HEK293 (cell line): Measurements from ENCODE around the gene R3HDML.

Source experiments
- CTCF ChIA-PET: fragments of 350-600 bp; formaldehyde crosslinking; extraction: SDS; loops from one replicate; lab custom pipeline; 2021; ENCODE audit warnings: antibody characterized with exemption; lab: Yijun Ruan, JAX
- POLR2A ChIA-PET: fragments of 300-600 bp; formaldehyde crosslinking; extraction: SDS; loops from one replicate; lab custom pipeline; 2020; ENCODE audit warnings: antibody characterized with exemption, inconsistent platforms; lab: Yijun Ruan, JAX
- H3K27ac ChIP-seq: fragments of 200-500 bp; sonication (Bioruptor generic); 2 replicates; pipeline ENCODE4 v1.5.1; 2014; ENCODE audit warnings: low read depth, low read length, control low read depth, inconsistent platforms; ENCODE audit errors: extremely low read depth
- H3K36me3 ChIP-seq, 2 experiments: fragments of 200-500 bp in 1 of 2; sonication (Bioruptor generic) in 1 of 2; 1 replicate in 1 of 2; 2 replicates in 1 of 2; pipeline ENCODE4 v1.5.1; 2014 to 2017; ENCODE audit warnings: inconsistent platforms in 2 of 2, low read length in 2 of 2; ENCODE audit not compliant: control insufficient read depth in 2 of 2, insufficient read depth in 1 of 2
- H3K4me1 ChIP-seq: fragments of 200-500 bp; sonication (Bioruptor generic); 2 replicates; pipeline ENCODE4 v1.5.1; 2014; ENCODE audit warnings: mild to moderate bottlenecking, low read length, inconsistent platforms; ENCODE audit not compliant: control insufficient read depth, insufficient read depth
- H3K4me3 ChIP-seq: 2 replicates; pipeline ENCODE4 v1.5.1; 2011; ENCODE audit warnings: low read depth, mild to moderate bottlenecking, control low read depth, low read length, moderate library complexity
- H3K9me3 ChIP-seq: fragments of 200-500 bp; sonication (Bioruptor generic); 2 replicates; pipeline ENCODE4 v1.5.1; 2014; ENCODE audit warnings: low read depth, low read length, inconsistent platforms; ENCODE audit not compliant: control insufficient read depth, insufficient read depth
- BCL11B ChIP-seq: fragments of 450-650 bp; formaldehyde crosslinking; IDR thresholded peaks from 2 replicates; pipeline ENCODE4 v1.5.1; 2016; ENCODE audit warnings: low read depth, missing biosample characterization, missing genetic modification characterization
- KLF16 ChIP-seq: fragments of 450-650 bp; formaldehyde crosslinking; IDR thresholded peaks from 2 replicates; pipeline ENCODE4 v1.5.1; 2017; ENCODE audit warnings: missing biosample characterization, missing genetic modification characterization
- KLF8 ChIP-seq: fragments of 450-650 bp; formaldehyde crosslinking; IDR thresholded peaks from 2 replicates; pipeline ENCODE4 v1.5.1; 2016; ENCODE audit warnings: missing biosample characterization, missing genetic modification characterization
- KLF9 ChIP-seq: fragments of 450-650 bp; formaldehyde crosslinking; IDR thresholded peaks from 2 replicates; pipeline ENCODE4 v1.5.1; 2016; ENCODE audit warnings: missing biosample characterization, missing genetic modification characterization, low read depth
- MYNN ChIP-seq: fragments of 450-650 bp; formaldehyde crosslinking; IDR thresholded peaks from 2 replicates; pipeline ENCODE4 v1.5.1; 2016; ENCODE audit warnings: missing biosample characterization, missing genetic modification characterization, borderline replicate concordance
- PATZ1 ChIP-seq: fragments of 450-650 bp; formaldehyde crosslinking; IDR thresholded peaks from 2 replicates; pipeline ENCODE4 v1.5.1; 2016; ENCODE audit warnings: missing biosample characterization, missing genetic modification characterization
- ZBTB10 ChIP-seq: fragments of 450-650 bp; formaldehyde crosslinking; IDR thresholded peaks from 2 replicates; pipeline ENCODE4 v1.5.1; 2016; ENCODE audit warnings: missing biosample characterization, missing genetic modification characterization
- ZIC2 ChIP-seq: fragments of 450-650 bp; formaldehyde crosslinking; IDR thresholded peaks from 2 replicates; pipeline ENCODE4 v1.5.1; 2016; ENCODE audit warnings: missing biosample characterization, missing genetic modification characterization
- ZNF133 ChIP-seq: fragments of 450-650 bp; formaldehyde crosslinking; IDR thresholded peaks from 2 replicates; pipeline ENCODE4 v1.5.1; 2016; ENCODE audit warnings: missing biosample characterization, missing genetic modification characterization
- ZNF157 ChIP-seq: fragments of 450-650 bp; formaldehyde crosslinking; IDR thresholded peaks from 2 replicates; pipeline ENCODE4 v1.5.1; 2016; ENCODE audit warnings: missing biosample characterization, missing genetic modification characterization
- ZNF2 ChIP-seq: fragments of 450-650 bp; formaldehyde crosslinking; IDR thresholded peaks from 2 replicates; pipeline ENCODE4 v1.5.1; 2016; ENCODE audit warnings: missing biosample characterization, missing genetic modification characterization
- ZNF202 ChIP-seq: fragments of 450-650 bp; formaldehyde crosslinking; IDR thresholded peaks from 2 replicates; pipeline ENCODE4 v1.5.1; 2016; ENCODE audit warnings: missing biosample characterization, missing genetic modification characterization, borderline replicate concordance
- ZNF214 ChIP-seq: fragments of 450-650 bp; formaldehyde crosslinking; IDR thresholded peaks from 2 replicates; pipeline ENCODE4 v1.5.1; 2017; ENCODE audit warnings: missing biosample characterization, mild to moderate bottlenecking, missing genetic modification characterization, borderline replicate concordance
- ZNF274 ChIP-seq, 2 experiments: fragments of 200-500 bp in 1 of 2; fragments of 450-650 bp in 1 of 2; sonication (Bioruptor generic) in 1 of 2; formaldehyde crosslinking in 1 of 2; IDR thresholded peaks; 2 replicates each; pipeline versions ENCODE4 v1.5.1 to v1.6.1; 2014 to 2016; ENCODE audit warnings: borderline replicate concordance in 1 of 2, inconsistent platforms in 1 of 2, low read length in 1 of 2, missing biosample characterization in 1 of 2, missing genetic modification characterization in 1 of 2
- ZNF362 ChIP-seq: fragments of 450-650 bp; formaldehyde crosslinking; IDR thresholded peaks from 2 replicates; pipeline ENCODE4 v1.5.1; 2016; ENCODE audit warnings: missing biosample characterization, missing genetic modification characterization
- ZNF366 ChIP-seq: fragments of 450-650 bp; formaldehyde crosslinking; conservative IDR thresholded peaks from 2 replicates; pipeline ENCODE4 v1.5.1; 2016; ENCODE audit warnings: missing biosample characterization, missing genetic modification characterization
- ZNF560 ChIP-seq: fragments of 450-650 bp; formaldehyde crosslinking; IDR thresholded peaks from 2 replicates; pipeline ENCODE4 v1.5.1; 2017; ENCODE audit warnings: missing biosample characterization, missing genetic modification characterization, borderline replicate concordance
- ZNF561 ChIP-seq: fragments of 450-650 bp; IDR thresholded peaks from 2 replicates; pipeline ENCODE4 v1.5.1; 2018; ENCODE audit warnings: missing biosample characterization, missing genetic modification characterization, borderline replicate concordance
- ZNF768 ChIP-seq: fragments of 450-650 bp; formaldehyde crosslinking; IDR thresholded peaks from 2 replicates; pipeline ENCODE4 v1.5.1; 2018; ENCODE audit warnings: missing biosample characterization, mild to moderate bottlenecking, missing genetic modification characterization
- ZSCAN4 ChIP-seq: fragments of 450-650 bp; formaldehyde crosslinking; IDR thresholded peaks from 2 replicates; pipeline ENCODE4 v1.5.1; 2017; ENCODE audit warnings: missing biosample characterization, missing genetic modification characterization
- TF ChIP-seq, protein P1 (sequence below): fragments of 450-650 bp; formaldehyde crosslinking; IDR thresholded peaks from 2 replicates; pipeline ENCODE4 v1.5.1; 2016; ENCODE audit warnings: missing biosample characterization, missing genetic modification characterization
- TF ChIP-seq, protein P2 (sequence below): fragments of 450-650 bp; formaldehyde crosslinking; IDR thresholded peaks from 2 replicates; pipeline ENCODE4 v1.5.1; 2016; ENCODE audit warnings: missing biosample characterization, missing genetic modification characterization
- TF ChIP-seq, protein P3 (sequence below): sonication (generic); formaldehyde crosslinking; IDR thresholded peaks from 2 replicates; pipeline ENCODE4 v1.8.1; 2022; ENCODE audit warnings: mild to moderate bottlenecking, moderate library complexity, missing genetic modification reagents

The R3HDML gene

GRCh38 chr20:44384423-44385027 is 47.7 kb downstream of the R3HDML start (continued):
- TF ChIP-seq ZNF366 (no peak), ZNF362 (tag by site-specific recombination) (0 out of 2 replicates have a peak, but pooled peaks have one; percentile 14), ZNF561 (tag by site-specific recombination) (no peak), KLF9 (tag by site-specific recombination) (no peak), ZNF560 (tag by site-specific recombination) (no peak), PATZ1 (no peak), ZNF133 (no peak), BCL11B (tag by site-specific recombination) (no peak)
- TF ChIP-seq, protein P1, sequence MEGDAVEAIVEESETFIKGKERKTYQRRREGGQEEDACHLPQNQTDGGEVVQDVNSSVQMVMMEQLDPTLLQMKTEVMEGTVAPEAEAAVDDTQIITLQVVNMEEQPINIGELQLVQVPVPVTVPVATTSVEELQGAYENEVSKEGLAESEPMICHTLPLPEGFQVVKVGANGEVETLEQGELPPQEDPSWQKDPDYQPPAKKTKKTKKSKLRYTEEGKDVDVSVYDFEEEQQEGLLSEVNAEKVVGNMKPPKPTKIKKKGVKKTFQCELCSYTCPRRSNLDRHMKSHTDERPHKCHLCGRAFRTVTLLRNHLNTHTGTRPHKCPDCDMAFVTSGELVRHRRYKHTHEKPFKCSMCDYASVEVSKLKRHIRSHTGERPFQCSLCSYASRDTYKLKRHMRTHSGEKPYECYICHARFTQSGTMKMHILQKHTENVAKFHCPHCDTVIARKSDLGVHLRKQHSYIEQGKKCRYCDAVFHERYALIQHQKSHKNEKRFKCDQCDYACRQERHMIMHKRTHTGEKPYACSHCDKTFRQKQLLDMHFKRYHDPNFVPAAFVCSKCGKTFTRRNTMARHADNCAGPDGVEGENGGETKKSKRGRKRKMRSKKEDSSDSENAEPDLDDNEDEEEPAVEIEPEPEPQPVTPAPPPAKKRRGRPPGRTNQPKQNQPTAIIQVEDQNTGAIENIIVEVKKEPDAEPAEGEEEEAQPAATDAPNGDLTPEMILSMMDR = peak; percentile 49; the same call in 1 of the 2 replicates
- TF ChIP-seq, protein P2, sequence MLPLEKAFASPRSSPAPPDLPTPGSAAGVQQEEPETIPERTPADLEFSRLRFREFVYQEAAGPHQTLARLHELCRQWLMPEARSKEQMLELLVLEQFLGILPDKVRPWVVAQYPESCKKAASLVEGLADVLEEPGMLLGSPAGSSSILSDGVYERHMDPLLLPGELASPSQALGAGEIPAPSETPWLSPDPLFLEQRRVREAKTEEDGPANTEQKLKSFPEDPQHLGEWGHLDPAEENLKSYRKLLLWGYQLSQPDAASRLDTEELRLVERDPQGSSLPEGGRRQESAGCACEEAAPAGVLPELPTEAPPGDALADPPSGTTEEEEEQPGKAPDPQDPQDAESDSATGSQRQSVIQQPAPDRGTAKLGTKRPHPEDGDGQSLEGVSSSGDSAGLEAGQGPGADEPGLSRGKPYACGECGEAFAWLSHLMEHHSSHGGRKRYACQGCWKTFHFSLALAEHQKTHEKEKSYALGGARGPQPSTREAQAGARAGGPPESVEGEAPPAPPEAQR (tag by site-specific recombination) = no peak
- TF ChIP-seq, all 188 proteins: peak for 16

DNA sequence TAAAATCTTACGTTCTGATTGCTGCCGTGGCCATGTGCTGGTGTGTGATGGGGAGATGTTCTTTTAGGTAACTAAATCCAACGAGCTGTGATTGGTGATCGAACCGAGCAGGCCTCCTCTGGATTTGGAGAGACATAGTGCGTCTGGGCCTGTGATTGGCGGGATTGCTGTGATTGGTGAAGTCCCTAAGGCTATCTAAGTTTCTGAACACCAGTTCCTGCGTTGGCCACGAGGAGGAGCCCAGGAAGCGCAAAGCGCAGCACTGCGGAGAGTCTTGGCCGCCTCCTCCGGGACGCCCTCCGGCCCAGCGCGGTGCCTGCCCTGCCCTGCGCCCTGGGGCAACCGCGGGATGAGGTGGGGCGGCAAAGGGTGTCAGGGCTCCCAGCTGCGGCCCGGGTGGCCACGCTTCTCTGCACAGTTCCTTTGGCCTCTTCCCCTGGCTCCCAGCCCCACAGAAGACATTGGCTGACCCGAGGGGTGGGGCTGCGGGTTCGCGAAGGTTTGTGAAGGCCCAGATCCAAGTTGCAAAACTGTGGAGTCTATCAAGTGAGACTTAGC is 51.7 kb downstream of the R3HDML start:
- Histone ChIP-seq H3K4me3 (no peak overlapping the region), H3K36me3 (no peaks in the 10 kb centered on the region), H3K27ac (no peak overlapping the region), H3K4me1 (no peaks in the 10 kb centered on the region), H3K9me3 (no peaks in the 10 kb centered on the region)
- POLR2A ChIA-PET = interaction anchor here (0.6 kb wide), 1 partner anchor 295 kb away, joined by 3 read pairs; no protein-coding TSS in a partner anchor
- CTCF ChIA-PET = interaction anchor here (0.6 to 5.0 kb wide), 20 partner anchors 9 to 294 kb away, joined by 3 to 41 read pairs (median 4); partner anchors contain the start of gene TTPAL
- TF ChIP-seq MYNN (tag by site-specific recombination) (no peak), ZNF274 (IDR thresholded peaks at IDR 0.05; ENCODE audit: low read length) (no peak), ZNF274 (tag by site-specific recombination; IDR thresholded peaks at IDR 0.05; ENCODE audit: borderline replicate concordance) (no peak), ZNF214 (tag by site-specific recombination) (no peak), KLF8 (tag by site-specific recombination) (peak; percentile 44; the same call in 1 of the 2 replicates), ZIC2 (tag by site-specific recombination) (peak; percentile 46), ZSCAN4 (tag by site-specific recombination) (no peak), ZNF157 (no peak), ZBTB10 (tag by site-specific recombination) (no peak), ZNF202 (tag by site-specific recombination) (no peak), ZNF768 (no peak), ZNF2 (peak; percentile 72; the same call in 1 of the 2 replicates), KLF16 (0 out of 2 replicates have a peak, but pooled peaks have one; percentile 27)
- TF ChIP-seq, protein P3, sequence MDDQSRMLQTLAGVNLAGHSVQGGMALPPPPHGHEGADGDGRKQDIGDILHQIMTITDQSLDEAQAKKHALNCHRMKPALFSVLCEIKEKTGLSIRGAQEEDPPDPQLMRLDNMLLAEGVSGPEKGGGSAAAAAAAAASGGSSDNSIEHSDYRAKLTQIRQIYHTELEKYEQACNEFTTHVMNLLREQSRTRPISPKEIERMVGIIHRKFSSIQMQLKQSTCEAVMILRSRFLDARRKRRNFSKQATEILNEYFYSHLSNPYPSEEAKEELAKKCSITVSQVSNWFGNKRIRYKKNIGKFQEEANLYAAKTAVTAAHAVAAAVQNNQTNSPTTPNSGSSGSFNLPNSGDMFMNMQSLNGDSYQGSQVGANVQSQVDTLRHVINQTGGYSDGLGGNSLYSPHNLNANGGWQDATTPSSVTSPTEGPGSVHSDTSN = 0 out of 2 replicates have a peak, but pooled peaks have one; percentile 18
